KOPT-K1 (cell line): ENCODE results near the gene TULP1.

ENCODE experiments used
- H3K27ac ChIP-seq: fragments of 200-600 bp; sonication (generic); 2 replicates; pipeline ENCODE4 v1.5.1; 2016; ENCODE audit warnings: antibody characterized with exemption, mild to moderate bottlenecking, low read depth, low read length; ENCODE audit not compliant: poor library complexity, severe bottlenecking
- H3K36me3 ChIP-seq: fragments of 200-600 bp; sonication (generic); 2 replicates; pipeline ENCODE4 v1.5.1; 2017; ENCODE audit warnings: antibody characterized with exemption, mild to moderate bottlenecking, low read length, moderate library complexity; ENCODE audit not compliant: insufficient read depth
- H3K9me3 ChIP-seq: fragments of 200-600 bp; sonication (generic); 2 replicates; pipeline ENCODE4 v1.5.1; 2017; ENCODE audit warnings: antibody characterized with exemption, low read length, mild to moderate bottlenecking; ENCODE audit not compliant: insufficient read depth, poor library complexity, severe bottlenecking

Gene TULP1

GRCh38 chr6:35486005-35486925, 26.4 kb downstream of the TULP1 start:
- H3K27ac ChIP-seq: no peak overlapping the region

GRCh38 chr6:35485402-35485877, 27.3 kb downstream of the TULP1 start:
- no peaks in the 10 kb centered on the region for H3K9me3 ChIP-seq
- no peak overlapping the region for H3K27ac ChIP-seq

More at GRCh38 chr6:35486005-35486925, 26.4 kb downstream of the TULP1 start:
- Histone ChIP-seq H3K9me3 (no peaks in the 10 kb centered on the region), H3K36me3 (no peaks in the 10 kb centered on the region)

GRCh38 chr6:35484921-35485392, 27.7 kb downstream of the TULP1 start:
- Histone ChIP-seq H3K36me3 (no peaks in the 10 kb centered on the region), H3K9me3 (no peaks in the 10 kb centered on the region), H3K27ac (no peak overlapping the region)

More at GRCh38 chr6:35485402-35485877, 27.3 kb downstream of the TULP1 start:
- H3K36me3 ChIP-seq: no peaks in the 10 kb centered on the region

- H3K27ac ChIP-seq: no peak overlapping the region
- no peaks in the 10 kb centered on the region for H3K36me3 ChIP-seq
- no peaks in the 10 kb centered on the region for H3K9me3 ChIP-seq
Observed at GRCh38 chr6:35483893-35484645, 28.6 kb downstream of the TULP1 start.

GRCh38 chr6:35483490-35483889, 29.2 kb downstream of the TULP1 start:
- H3K36me3 ChIP-seq: no peaks in the 10 kb centered on the region
- H3K9me3 ChIP-seq: no peaks in the 10 kb centered on the region
- no peak overlapping the region for H3K27ac ChIP-seq

GRCh38 chr6:35483062-35483461, 29.6 kb downstream of the TULP1 start:
- Histone ChIP-seq H3K36me3 (no peaks in the 10 kb centered on the region), H3K9me3 (no peaks in the 10 kb centered on the region), H3K27ac (no peak overlapping the region)

- Histone ChIP-seq H3K36me3 (no peaks in the 10 kb centered on the region), H3K9me3 (no peaks in the 10 kb centered on the region)
Observed at GRCh38 chr6:35481226-35481625, 31.5 kb downstream of the TULP1 start.

GRCh38 chr6:35480176-35480575, 32.5 kb downstream of the TULP1 start:
- Histone ChIP-seq H3K36me3 (peaks cover 1% of the 10 kb centered on the region; the same call in 1 of the 2 replicates), H3K9me3 (no peaks in the 10 kb centered on the region), H3K27ac (no peak overlapping the region)

More at GRCh38 chr6:35481226-35481625, 31.5 kb downstream of the TULP1 start:
- H3K27ac ChIP-seq: no peak overlapping the region

GRCh38 chr6:35478259-35478658, 34.4 kb downstream of the TULP1 start:
- Histone ChIP-seq H3K36me3 (peaks cover 18% of the 10 kb centered on the region), H3K27ac (no peak overlapping the region), H3K9me3 (no peaks in the 10 kb centered on the region)

GRCh38 chr6:35477551-35478179, 35.0 kb downstream of the TULP1 start:
- Histone ChIP-seq H3K27ac (no peak overlapping the region), H3K36me3 (peaks cover 24% of the 10 kb centered on the region), H3K9me3 (no peaks in the 10 kb centered on the region)

- H3K9me3 ChIP-seq: no peaks in the 10 kb centered on the region
- H3K36me3 ChIP-seq: peaks cover 30% of the 10 kb centered on the region
- H3K27ac ChIP-seq: no peak overlapping the region
Observed at GRCh38 chr6:35477028-35477427, 35.7 kb downstream of the TULP1 start.

- H3K9me3 ChIP-seq: no peaks in the 10 kb centered on the region
- peaks cover 40% of the 10 kb centered on the region for H3K36me3 ChIP-seq
- no peak overlapping the region for H3K27ac ChIP-seq
Observed at GRCh38 chr6:35476004-35476403, 36.7 kb downstream of the TULP1 start.

- Histone ChIP-seq H3K36me3 (peaks cover 45% of the 10 kb centered on the region), H3K9me3 (no peaks in the 10 kb centered on the region), H3K27ac (no peak overlapping the region)
Observed at GRCh38 chr6:35475573-35475972, 37.1 kb downstream of the TULP1 start.

- Histone ChIP-seq H3K27ac (no peak overlapping the region), H3K9me3 (no peaks in the 10 kb centered on the region), H3K36me3 (peaks cover 50% of the 10 kb centered on the region)
Observed at GRCh38 chr6:35474942-35475570, 37.6 kb downstream of the TULP1 start.
